SK-N-SH treated with all-trans-retinoic acid at 6 μM for 48 hours (cell line): ENCODE results near the gene CLEC6A.

Source experiments
- ATAC-seq: fragments of 200-7000 bp; cut with Tn5 transposase; 3 replicates; pipeline ENCODE4 v1.9.1; 2020; ENCODE audit warnings: mild to moderate bottlenecking, moderate library complexity
- BACH2 ChIP-seq: fragments of 250-450 bp; sonication (Bioruptor Pico); IDR thresholded peaks from 2 replicates; pipeline ENCODE4 v1.9.0; 2021; ENCODE audit warnings: mild to moderate bottlenecking, borderline replicate concordance
- CREB5 ChIP-seq: fragments of 250-450 bp; sonication (Bioruptor Pico); IDR thresholded peaks from 2 replicates; pipeline ENCODE4 v1.5.1; 2020; ENCODE audit warnings: low read depth, mild to moderate bottlenecking, moderate library complexity
- ESRRG ChIP-seq: fragments of 250-450 bp; sonication (Bioruptor Pico); IDR thresholded peaks from 2 replicates; pipeline ENCODE4 v1.6.1; 2021; ENCODE audit warnings: mild to moderate bottlenecking
- GLIS3 ChIP-seq: fragments of 250-450 bp; sonication (Bioruptor Pico); IDR thresholded peaks from 2 replicates; pipeline ENCODE4 v1.5.0; 2020; ENCODE audit warnings: mild to moderate bottlenecking, moderate library complexity
- ISL1 ChIP-seq: fragments of 250-450 bp; sonication (Bioruptor Pico); IDR thresholded peaks from 2 replicates; pipeline ENCODE4 v2.1.2; 2022; ENCODE audit warnings: mild to moderate bottlenecking, moderate library complexity
- OSR1 ChIP-seq: fragments of 250-450 bp; sonication (Bioruptor Pico); IDR thresholded peaks from 2 replicates; pipeline ENCODE4 v1.8.0; 2022; ENCODE audit warnings: moderate library complexity, mild to moderate bottlenecking, inconsistent platforms
- PATZ1 ChIP-seq: fragments of 250-450 bp; sonication (Bioruptor Pico); IDR thresholded peaks from 2 replicates; pipeline ENCODE4 v1.8.0; 2020; ENCODE audit warnings: mild to moderate bottlenecking, moderate library complexity, borderline replicate concordance
- POU6F1 ChIP-seq: fragments of 250-450 bp; sonication (Bioruptor Pico); IDR thresholded peaks from 2 replicates; pipeline ENCODE4 v1.8.0; 2021; ENCODE audit warnings: low read depth, mild to moderate bottlenecking, moderate library complexity, borderline replicate concordance
- PPARA ChIP-seq: fragments of 250-450 bp; sonication (Bioruptor Pico); IDR thresholded peaks from 2 replicates; pipeline ENCODE4 v1.5.0; 2020; ENCODE audit warnings: mild to moderate bottlenecking, borderline replicate concordance
- RARB ChIP-seq: fragments of 250-450 bp; sonication (Bioruptor Pico); IDR thresholded peaks from 2 replicates; pipeline ENCODE4 v1.8.0; 2021; ENCODE audit warnings: mild to moderate bottlenecking, moderate library complexity
- SNAI2 ChIP-seq: fragments of 250-450 bp; sonication (Bioruptor Pico); IDR thresholded peaks from 2 replicates; pipeline ENCODE4 v1.5.0; 2020; ENCODE audit warnings: mild to moderate bottlenecking, moderate library complexity
- TCF4 ChIP-seq: fragments of 250-450 bp; sonication (Bioruptor Pico); IDR thresholded peaks from 2 replicates; pipeline ENCODE4 v1.8.0; 2021; ENCODE audit warnings: mild to moderate bottlenecking, moderate library complexity, borderline replicate concordance
- TOX ChIP-seq: fragments of 250-450 bp; sonication (Bioruptor Pico); IDR thresholded peaks from 2 replicates; pipeline ENCODE4 v1.8.0; 2021; ENCODE audit warnings: mild to moderate bottlenecking, moderate library complexity, borderline replicate concordance
- ZC3H10 ChIP-seq: fragments of 250-450 bp; sonication (Bioruptor Pico); IDR thresholded peaks from 2 replicates; pipeline ENCODE4 v1.5.1; 2021; ENCODE audit warnings: mild to moderate bottlenecking, moderate library complexity
- ZFP3 ChIP-seq: fragments of 250-450 bp; sonication (Bioruptor Pico); IDR thresholded peaks from 2 replicates; pipeline ENCODE4 v1.5.0; 2020; ENCODE audit warnings: mild to moderate bottlenecking, moderate library complexity
- ZFP30 ChIP-seq: fragments of 450-650 bp; formaldehyde crosslinking; IDR thresholded peaks from 2 replicates; pipeline ENCODE4 v1.5.0; 2022; ENCODE audit warnings: mild to moderate bottlenecking, moderate library complexity
- ZNF565 ChIP-seq: fragments of 450-650 bp; formaldehyde crosslinking; conservative IDR thresholded peaks from 2 replicates; pipeline ENCODE4 v1.5.0; 2020; ENCODE audit warnings: low read depth, mild to moderate bottlenecking, moderate library complexity
- ZNF70 ChIP-seq: fragments of 450-650 bp; formaldehyde crosslinking; IDR thresholded peaks from 2 replicates; pipeline ENCODE4 v1.5.0; 2020; ENCODE audit warnings: mild to moderate bottlenecking, moderate library complexity
- ZNF8 ChIP-seq: fragments of 450-650 bp; formaldehyde crosslinking; IDR thresholded peaks from 2 replicates; pipeline ENCODE4 v1.5.0; 2020; ENCODE audit warnings: mild to moderate bottlenecking, moderate library complexity
- TF ChIP-seq, protein P1 (sequence below): fragments of 250-450 bp; sonication (Bioruptor Pico); IDR thresholded peaks from 2 replicates; pipeline ENCODE4 v1.5.0; 2020; ENCODE audit warnings: mild to moderate bottlenecking, moderate library complexity

Gene CLEC6A

GRCh38 chr12:8507596-8507995, 51.8 kb downstream of the CLEC6A start:
- no peak for ATAC-seq
- TF ChIP-seq RARB (no peak), ESRRG (CRISPR knock-in tag) (no peak), PATZ1 (CRISPR knock-in tag) (no peak), ZNF70 (CRISPR knock-in tag) (no peak), POU6F1 (CRISPR knock-in tag) (no peak), TCF4 (CRISPR knock-in tag) (no peak)
- TF ChIP-seq, all 23 proteins: peak for 0

- TF ChIP-seq ZNF70 (CRISPR knock-in tag) (no peak), SNAI2 (CRISPR knock-in tag) (no peak), ISL1 (CRISPR knock-in tag) (no peak), BACH2 (CRISPR knock-in tag) (no peak), CREB5 (CRISPR knock-in tag) (no peak), RARB (no peak)
- TF ChIP-seq, protein P1, sequence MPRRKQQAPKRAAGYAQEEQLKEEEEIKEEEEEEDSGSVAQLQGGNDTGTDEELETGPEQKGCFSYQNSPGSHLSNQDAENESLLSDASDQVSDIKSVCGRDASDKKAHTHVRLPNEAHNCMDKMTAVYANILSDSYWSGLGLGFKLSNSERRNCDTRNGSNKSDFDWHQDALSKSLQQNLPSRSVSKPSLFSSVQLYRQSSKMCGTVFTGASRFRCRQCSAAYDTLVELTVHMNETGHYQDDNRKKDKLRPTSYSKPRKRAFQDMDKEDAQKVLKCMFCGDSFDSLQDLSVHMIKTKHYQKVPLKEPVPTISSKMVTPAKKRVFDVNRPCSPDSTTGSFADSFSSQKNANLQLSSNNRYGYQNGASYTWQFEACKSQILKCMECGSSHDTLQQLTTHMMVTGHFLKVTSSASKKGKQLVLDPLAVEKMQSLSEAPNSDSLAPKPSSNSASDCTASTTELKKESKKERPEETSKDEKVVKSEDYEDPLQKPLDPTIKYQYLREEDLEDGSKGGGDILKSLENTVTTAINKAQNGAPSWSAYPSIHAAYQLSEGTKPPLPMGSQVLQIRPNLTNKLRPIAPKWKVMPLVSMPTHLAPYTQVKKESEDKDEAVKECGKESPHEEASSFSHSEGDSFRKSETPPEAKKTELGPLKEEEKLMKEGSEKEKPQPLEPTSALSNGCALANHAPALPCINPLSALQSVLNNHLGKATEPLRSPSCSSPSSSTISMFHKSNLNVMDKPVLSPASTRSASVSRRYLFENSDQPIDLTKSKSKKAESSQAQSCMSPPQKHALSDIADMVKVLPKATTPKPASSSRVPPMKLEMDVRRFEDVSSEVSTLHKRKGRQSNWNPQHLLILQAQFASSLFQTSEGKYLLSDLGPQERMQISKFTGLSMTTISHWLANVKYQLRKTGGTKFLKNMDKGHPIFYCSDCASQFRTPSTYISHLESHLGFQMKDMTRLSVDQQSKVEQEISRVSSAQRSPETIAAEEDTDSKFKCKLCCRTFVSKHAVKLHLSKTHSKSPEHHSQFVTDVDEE (CRISPR knock-in tag), result no peak
- ATAC-seq, result no peak
Measured at GRCh38 chr12:8508223-8508622, 52.5 kb downstream of the CLEC6A start.

DNA sequence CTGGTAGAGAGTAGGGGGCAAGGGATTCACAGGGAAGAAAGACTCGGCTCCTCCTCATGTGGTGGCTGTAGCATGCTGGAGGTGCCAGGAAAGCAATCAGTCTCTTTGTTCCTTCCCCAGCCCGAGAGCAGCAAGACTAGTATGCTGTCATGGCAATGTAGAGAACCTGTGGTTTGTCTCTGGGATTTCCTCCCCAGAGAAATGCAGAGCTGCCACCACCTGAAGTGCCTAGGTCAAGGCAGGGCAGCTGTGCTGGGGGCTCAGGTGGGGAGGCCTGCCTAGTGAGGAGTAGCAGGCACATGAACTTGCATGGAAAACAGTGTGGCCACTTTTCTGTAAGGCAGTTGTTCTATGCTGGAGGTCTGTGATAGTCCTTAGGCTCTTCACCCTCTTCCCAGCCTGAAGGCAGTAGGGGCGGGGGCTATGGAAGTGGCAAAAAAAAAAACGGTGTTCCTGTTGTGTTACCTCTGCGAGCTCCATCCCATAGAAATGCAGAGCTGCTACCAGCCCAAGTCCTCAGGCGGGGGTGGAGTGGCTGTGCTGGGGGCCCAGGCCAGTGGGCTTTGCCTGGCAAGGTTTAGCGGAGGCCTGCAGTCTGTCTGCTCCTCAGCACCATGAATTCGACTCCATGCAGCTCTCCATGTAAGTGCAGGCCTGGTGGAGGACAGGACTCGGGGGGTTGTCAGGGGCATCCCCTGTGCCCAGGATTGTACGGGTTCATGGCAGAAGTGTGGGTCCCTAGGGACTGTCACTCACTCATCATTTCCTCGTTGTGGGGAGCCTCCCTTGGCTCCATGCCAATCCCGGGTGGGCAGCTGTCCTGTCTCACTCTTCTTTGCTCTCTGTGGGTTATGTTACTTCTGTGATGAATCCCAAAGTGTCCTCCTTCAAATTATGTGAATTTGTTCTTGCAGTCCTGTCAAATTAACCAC, 53.4 kb downstream of the CLEC6A start:
- ATAC-seq, result no peak
- TF ChIP-seq ZNF565 (CRISPR knock-in tag) (no peak), CREB5 (CRISPR knock-in tag) (no peak), SNAI2 (CRISPR knock-in tag) (no peak), ZC3H10 (CRISPR knock-in tag) (no peak), TOX (no peak), ISL1 (CRISPR knock-in tag) (no peak), BACH2 (CRISPR knock-in tag) (no peak), ZNF8 (CRISPR knock-in tag) (no peak), OSR1 (no peak), ZFP30 (no peak), ESRRG (CRISPR knock-in tag) (no peak), POU6F1 (CRISPR knock-in tag) (no peak), GLIS3 (CRISPR knock-in tag) (no peak), PPARA (no peak), ZFP3 (CRISPR knock-in tag) (no peak), ZNF70 (CRISPR knock-in tag) (no peak)
- TF ChIP-seq, protein P1 (CRISPR knock-in tag), result no peak
